Keratinocyte (primary cell): ENCODE results near the gene EFEMP1. TPM values are rescaled to one million over a fixed set of nuclear protein-coding genes. Genes with fewer than 3 reads are reported as not detected.

Experiments used
- DNase-seq: peaks from one replicate; pipeline ENCODE4 v3.0.0-alpha.2; 2011; ENCODE audit warnings: low read depth, missing footprints, low spot score
- FAIRE-seq: peaks from 2 replicates; lab custom pipeline; 2011; peaks lifted over from hg19 to GRCh38; lab: Jason Lieb, UNC
- H2AFZ ChIP-seq: 2 replicates; pipeline ENCODE4 v1.6.0; 2012; ENCODE audit warnings: low read length, control low read depth, inconsistent platforms; ENCODE audit not compliant: control insufficient read depth
- H3K27ac ChIP-seq: 2 replicates; pipeline ENCODE4 v1.5.1; 2011; ENCODE audit warnings: low read length; ENCODE audit not compliant: control insufficient read depth, insufficient read depth
- H3K27me3 ChIP-seq: 3 replicates; pipeline ENCODE4 v1.6.0; 2011; ENCODE audit warnings: low read length; ENCODE audit not compliant: control insufficient read depth, insufficient read depth; ENCODE audit errors: extremely low read depth
- H3K36me3 ChIP-seq, 2 experiments: 2 replicates in 1 of 2; 3 replicates in 1 of 2; pipeline ENCODE4 v1.5.1; 2011; ENCODE audit warnings: low read length in 2 of 2, mild to moderate bottlenecking in 1 of 2; ENCODE audit not compliant: control insufficient read depth in 2 of 2, insufficient read depth in 2 of 2; ENCODE audit errors: extremely low read depth in 1 of 2
- H3K4me1 ChIP-seq: 3 replicates; pipeline ENCODE4 v1.5.1; 2011; ENCODE audit warnings: low read length; ENCODE audit not compliant: control insufficient read depth, insufficient read depth; ENCODE audit errors: extremely low read depth
- H3K4me2 ChIP-seq: 3 replicates; pipeline ENCODE4 v1.6.0; 2011; ENCODE audit warnings: low read depth, low read length; ENCODE audit not compliant: control insufficient read depth, insufficient read depth; ENCODE audit errors: extremely low read depth
- H3K4me3 ChIP-seq, 3 experiments: fragments of 200-600 bp in 1 of 3; sonication (generic) in 1 of 3; 2 replicates in 2 of 3; 3 replicates in 1 of 3; pipeline ENCODE4 v1.5.1; 2011 to 2016; ENCODE audit warnings: low read length in 3 of 3, mild to moderate bottlenecking in 3 of 3, control low read depth in 2 of 3, inconsistent platforms in 1 of 3, low read depth in 1 of 3, mixed read lengths in 1 of 3, mixed run types in 1 of 3, moderate library complexity in 1 of 3; ENCODE audit not compliant: control insufficient read depth in 2 of 3, insufficient read depth in 2 of 3; ENCODE audit errors: extremely low read depth in 1 of 3
- H3K79me2 ChIP-seq: 2 replicates; pipeline ENCODE4 v1.6.0; 2012; ENCODE audit warnings: low read length; ENCODE audit not compliant: control insufficient read depth, insufficient read depth
- H3K9ac ChIP-seq: 3 replicates; pipeline ENCODE4 v1.6.0; 2011; ENCODE audit warnings: low read length; ENCODE audit not compliant: control insufficient read depth, insufficient read depth; ENCODE audit errors: extremely low read depth
- H3K9me1 ChIP-seq: 3 replicates; pipeline ENCODE4 v1.6.0; 2011; ENCODE audit warnings: low read length; ENCODE audit not compliant: control insufficient read depth, insufficient read depth; ENCODE audit errors: extremely low read depth
- H3K9me3 ChIP-seq: 2 replicates; pipeline ENCODE4 v1.5.1; 2012; ENCODE audit warnings: low read depth, low read length; ENCODE audit not compliant: control insufficient read depth
- H4K20me1 ChIP-seq: 3 replicates; pipeline ENCODE4 v1.6.0; 2011; ENCODE audit warnings: low read length; ENCODE audit not compliant: control insufficient read depth, insufficient read depth; ENCODE audit errors: extremely low read depth
- CTCF ChIP-seq, 3 experiments: IDR thresholded peaks in 1 of 3; conservative IDR thresholded peaks in 1 of 3; optimal IDR thresholded peaks in 1 of 3; 2 replicates in 2 of 3; 3 replicates in 1 of 3; pipeline versions ENCODE3 to v1.5.1; 2011; ENCODE audit warnings: low read length in 3 of 3, mild to moderate bottlenecking in 3 of 3, moderate library complexity in 2 of 3, control low read depth in 1 of 3, inconsistent platforms in 1 of 3; ENCODE audit not compliant: insufficient read depth in 2 of 3; ENCODE audit errors: extremely low read depth in 1 of 3
- EZH2 ChIP-seq: IDR thresholded peaks from one replicate; pipeline ENCODE4 v1.6.1; 2012; ENCODE audit warnings: inconsistent platforms, mild to moderate bottlenecking, low read length, moderate library complexity
- dilution Hi-C: fragments of 300-500 bp; cut with MboI; formaldehyde crosslinking; loops from one replicate; pipeline ENCODE4 v1.7.0; 2020; ENCODE audit warnings: low sequenced_read_pairs; ENCODE audit not compliant: extremely low pct_ligation_motif_present
- polyA plus RNA-seq, 5 experiments: library from polyadenylated mRNA; depleted of rRNA in 3 of 5; stranded (reverse) in 3 of 5; stranded (forward) in 1 of 5; unstranded in 1 of 5; fragments of >200 nt; gene quantifications; 1 replicate in 1 of 5; 2 replicates in 3 of 5; 3 replicates in 1 of 5; pipeline versions ENCODE4 v1.2.1 to v1.2.3, GENCODE V29; 2011 to 2012; ENCODE audit warnings: missing spikeins in 2 of 5, low read depth in 1 of 5, low replicate concordance in 1 of 5

Gene EFEMP1
- polyA plus RNA-seq, 1 donor (not counting 4 experiments of a cell fraction or from before 2014, with no cell fraction given), result 234 TPM

DNA sequence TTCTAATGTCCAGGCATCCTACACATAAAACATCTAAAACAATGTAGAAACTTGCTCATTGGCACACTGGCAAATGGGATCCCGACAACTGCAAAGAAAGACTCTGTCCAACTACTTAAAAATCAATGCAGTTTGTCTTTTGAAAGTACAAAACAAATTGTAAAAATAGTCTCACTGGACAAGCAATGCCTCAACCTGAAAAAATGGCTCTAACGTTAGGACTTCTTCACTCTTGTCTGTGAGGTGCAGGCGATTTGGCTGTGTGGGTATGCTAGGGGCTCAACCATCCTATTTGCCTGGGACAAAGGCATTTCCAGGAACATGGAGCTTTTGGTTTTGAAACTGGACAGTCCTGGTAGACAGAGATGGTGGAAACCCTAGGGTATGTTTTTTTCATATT is 10.7 kb downstream of the EFEMP1 start:
- no peaks in the 10 kb centered on the region for H3K27me3 ChIP-seq
- H3K9me3 ChIP-seq, result no peaks in the 10 kb centered on the region
- peaks cover 13% of the 10 kb centered on the region for H3K79me2 ChIP-seq
- H3K27ac ChIP-seq, result no peak overlapping the region
- no peaks in the 10 kb centered on the region for H3K9me1 ChIP-seq
- FAIRE-seq (no peak), DNase-seq (no peak)
- H3K36me3 ChIP-seq, result peaks cover 4 to 14% of the 10 kb centered on the region in 2 experiments
- H3K4me1 ChIP-seq, result no peaks in the 10 kb centered on the region
- no peak overlapping the region for H3K4me2 ChIP-seq
- H2AFZ ChIP-seq, result no peak overlapping the region
- dilution Hi-C loops, result no loop called here
- no peak overlapping the region for H3K9ac ChIP-seq
- no peak overlapping the region for H3K4me3 ChIP-seq
- TF ChIP-seq CTCF (optimal IDR thresholded peaks at IDR 0.05 in 1 of 3, IDR thresholded peaks at IDR 0.05 in 1 of 3, conservative IDR thresholded peaks at IDR 0.05 in 1 of 3; ENCODE audit: extremely low read depth in 1 of 3, insufficient read depth in 2 of 3, low read length in 3 of 3) (no peak), EZH2 (no peak)
- H4K20me1 ChIP-seq, result no peaks in the 10 kb centered on the region

DNA sequence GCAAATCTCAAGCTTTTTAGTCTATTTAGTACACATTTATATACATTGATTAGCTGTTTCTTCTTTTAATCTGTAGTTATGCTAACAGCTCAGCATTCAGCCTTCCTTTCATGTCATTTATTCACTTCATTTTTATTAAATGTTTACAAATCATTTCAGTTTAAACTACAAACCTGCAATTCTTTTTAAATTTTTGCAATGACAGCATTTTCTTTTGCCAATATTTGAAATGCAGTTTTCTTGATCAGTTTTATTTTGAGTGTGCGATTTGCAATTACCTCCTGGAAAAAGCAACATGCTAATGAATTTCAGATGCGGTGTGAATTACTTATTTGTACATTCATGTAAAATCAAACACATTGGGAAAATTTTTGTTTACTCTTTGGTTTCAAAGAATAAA is 13.5 kb downstream of the EFEMP1 start:
- H3K79me2 ChIP-seq, result peaks cover 6% of the 10 kb centered on the region
- H3K36me3 ChIP-seq, result peaks cover 0 to 2% of the 10 kb centered on the region in 2 experiments

More for the DNA sequence above, 13.5 kb downstream of the EFEMP1 start:
- Histone ChIP-seq H3K27me3 (no peaks in the 10 kb centered on the region), H3K9ac (no peak overlapping the region), H4K20me1 (no peaks in the 10 kb centered on the region), H3K4me2 (no peak overlapping the region), H3K9me1 (no peaks in the 10 kb centered on the region), H3K4me3 (no peak overlapping the region), H3K9me3 (no peaks in the 10 kb centered on the region), H3K27ac (no peak overlapping the region), H2AFZ (no peak overlapping the region), H3K4me1 (no peaks in the 10 kb centered on the region)
- TF ChIP-seq CTCF (optimal IDR thresholded peaks at IDR 0.05 in 1 of 3, IDR thresholded peaks at IDR 0.05 in 1 of 3, conservative IDR thresholded peaks at IDR 0.05 in 1 of 3; ENCODE audit: extremely low read depth in 1 of 3, insufficient read depth in 2 of 3, low read length in 3 of 3) (no peak), EZH2 (no peak)
- DNase-seq (no peak), FAIRE-seq (no peak)
- dilution Hi-C loops, result no loop called here
